Neural cell (in vitro differentiated cells): ENCODE data around the gene ITGAV. TPM values are rescaled to one million over a fixed set of nuclear protein-coding genes. Genes with fewer than 3 reads are reported as not detected.
A peak's percentile ranks its signal among the peaks of the same experiment; 100 is the strongest.

Source experiments
- H2AFZ ChIP-seq: fragments of 200-600, 300-800 bp; sonication (generic), shearing (Covaris generic); 2 replicates; pipeline ENCODE4 v1.6.0; 2014; ENCODE audit warnings: low read depth, mild to moderate bottlenecking, antibody characterized with exemption, low read length, moderate library complexity
- H3F3A ChIP-seq: fragments of 200-600 bp; shearing (Covaris generic); 2 replicates; pipeline ENCODE4 v1.6.1; 2016; ENCODE audit warnings: mild to moderate bottlenecking, moderate library complexity, mixed read lengths, antibody characterized with exemption, low read length; ENCODE audit not compliant: insufficient read depth, poor library complexity, severe bottlenecking
- H3K27ac ChIP-seq: fragments of 200-600, 300-800 bp; sonication (generic), shearing (Covaris generic); 2 replicates; pipeline ENCODE4 v1.5.1; 2014; ENCODE audit warnings: mild to moderate bottlenecking, low read length, moderate library complexity
- H3K27me3 ChIP-seq: fragments of 300-800, 200-600 bp; sonication (generic), shearing (Covaris generic); 2 replicates; pipeline ENCODE4 v1.6.0; 2014; ENCODE audit warnings: mild to moderate bottlenecking, low read depth, low read length, moderate library complexity; ENCODE audit not compliant: insufficient read depth
- H3K36me3 ChIP-seq: fragments of 300-800, 200-600 bp; sonication (generic), shearing (Covaris generic); 2 replicates; pipeline ENCODE4 v1.5.1; 2014; ENCODE audit warnings: mild to moderate bottlenecking, antibody characterized with exemption, low read length, moderate library complexity; ENCODE audit not compliant: insufficient read depth
- H3K4me2 ChIP-seq: fragments of 300-800, 200-600 bp; sonication (generic), shearing (Covaris generic); 2 replicates; pipeline ENCODE4 v1.6.0; 2014; ENCODE audit warnings: mild to moderate bottlenecking, low read length
- H3K4me3 ChIP-seq: fragments of 300-800, 200-600 bp; sonication (generic), shearing (Covaris generic); 2 replicates; pipeline ENCODE4 v1.5.1; 2014; ENCODE audit warnings: mild to moderate bottlenecking, low read length, moderate library complexity
- H3K79me2 ChIP-seq: fragments of 200-600 bp; shearing (Covaris generic); replicated peaks from 2 replicates; pipeline ENCODE4 v1.6.0; 2014; ENCODE audit warnings: mild to moderate bottlenecking, low read length, moderate library complexity; ENCODE audit not compliant: insufficient read depth
- H3K9ac ChIP-seq: fragments of 300-800, 200-600 bp; sonication (generic), shearing (Covaris generic); 2 replicates; pipeline ENCODE4 v1.6.1; 2016; ENCODE audit warnings: mild to moderate bottlenecking, low read length, mixed read lengths
- H3K9me2 ChIP-seq: fragments of 200-600 bp; shearing (Covaris generic); 2 replicates; pipeline ENCODE4 v1.6.1; 2016; ENCODE audit warnings: mild to moderate bottlenecking, low read length, mixed read lengths; ENCODE audit not compliant: insufficient read depth
- H3K9me3 ChIP-seq: fragments of 200-600, 300-800 bp; sonication (generic), shearing (Covaris generic); 2 replicates; pipeline ENCODE4 v1.6.1; 2016; ENCODE audit warnings: mild to moderate bottlenecking, mixed run types, low read length, moderate library complexity, mixed read lengths
- H4K20me1 ChIP-seq: fragments of 200-600 bp; shearing (Covaris generic); 2 replicates; pipeline ENCODE4 v1.6.1; 2016; ENCODE audit warnings: mild to moderate bottlenecking, mixed run types; ENCODE audit not compliant: insufficient read depth
- EP300 ChIP-seq: fragments of 450-650 bp; conservative IDR thresholded peaks from 2 replicates; pipeline ENCODE4 v1.6.1; 2014; ENCODE audit warnings: antibody characterized with exemption, mild to moderate bottlenecking, moderate library complexity; ENCODE audit not compliant: poor library complexity, severe bottlenecking
- EZH2 ChIP-seq: fragments of 200-600, 300-800 bp; shearing (Covaris generic), sonication (generic); IDR thresholded peaks from 2 replicates; pipeline ENCODE4 v1.6.1; 2014; ENCODE audit warnings: antibody characterized with exemption, low read length, borderline replicate concordance, mild to moderate bottlenecking; ENCODE audit not compliant: insufficient read depth, poor library complexity, severe bottlenecking
- MXI1 ChIP-seq: fragments of 450-650 bp; conservative IDR thresholded peaks from 2 replicates; pipeline ENCODE4 v1.6.1; 2014; ENCODE audit warnings: antibody characterized with exemption, mild to moderate bottlenecking; ENCODE audit not compliant: poor library complexity, severe bottlenecking
- POLR2AphosphoS5 ChIP-seq: IDR thresholded peaks from 2 replicates; pipeline ENCODE4 v1.6.1; 2012
- RAD21 ChIP-seq: fragments of 450-650 bp; conservative IDR thresholded peaks from 2 replicates; pipeline ENCODE4 v1.6.1; 2014; ENCODE audit warnings: antibody characterized with exemption, mild to moderate bottlenecking, moderate library complexity
- SMC3 ChIP-seq: fragments of 450-650 bp; conservative IDR thresholded peaks from 2 replicates; pipeline ENCODE4 v1.6.1; 2014; ENCODE audit warnings: antibody characterized with exemption, mild to moderate bottlenecking, moderate library complexity; ENCODE audit not compliant: poor library complexity
- TAF1 ChIP-seq: IDR thresholded peaks from 2 replicates; pipeline ENCODE4 v1.6.1; 2012; ENCODE audit warnings: low read depth
- polyA plus RNA-seq: library from polyadenylated mRNA; depleted of rRNA; stranded (reverse); fragments of >200 nt; gene quantifications from 2 replicates; pipeline ENCODE4 v1.2.3, GENCODE V29; 2014
- TF ChIP-seq, protein P1 (sequence below): fragments of 450-650 bp; IDR thresholded peaks from 2 replicates; pipeline ENCODE4 v1.5.1; 2014; ENCODE audit warnings: antibody characterized with exemption, mild to moderate bottlenecking, moderate library complexity; ENCODE audit not compliant: poor library complexity, severe bottlenecking
- TF ChIP-seq, protein P2 (sequence below): IDR thresholded peaks from 2 replicates; pipeline ENCODE4 v1.6.1; 2012; ENCODE audit warnings: borderline replicate concordance

The ITGAV gene
- polyA plus RNA-seq, 1 donor from 2014 or later = 6.6 TPM

DNA sequence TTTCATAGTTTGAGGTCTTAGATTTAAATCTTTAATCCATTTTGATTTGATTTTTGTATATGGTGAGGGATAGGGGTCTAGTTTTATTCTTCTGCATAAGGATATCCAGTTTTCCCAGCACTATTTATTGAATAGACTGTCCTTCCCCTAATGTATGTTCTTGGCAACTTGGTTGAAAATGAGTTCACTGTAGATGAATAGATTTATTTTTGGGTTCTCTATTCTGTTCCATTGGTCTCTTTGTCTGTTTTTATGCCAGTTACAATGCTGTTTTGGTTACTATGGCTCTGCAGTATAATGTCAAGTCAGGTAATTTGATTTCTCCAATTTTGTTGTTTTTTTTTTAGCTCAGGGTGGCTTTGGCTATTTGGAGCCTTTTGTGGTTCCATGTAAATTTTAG, 109.9 kb downstream of the ITGAV start:
- Histone ChIP-seq H3K27ac (no peak overlapping the region), H3K4me3 (no peak overlapping the region), H3K9me2 (no peaks in the 10 kb centered on the region), H3K9me3 (no peaks in the 10 kb centered on the region), H3K9ac (no peak overlapping the region), H3K27me3 (no peaks in the 10 kb centered on the region), H2AFZ (no peak overlapping the region), H3F3A (peaks cover 5% of the 10 kb centered on the region), H3K4me2 (no peak overlapping the region), H4K20me1 (no peaks in the 10 kb centered on the region), H3K36me3 (no peaks in the 10 kb centered on the region), H3K79me2 (peaks cover 75% of the 10 kb centered on the region)
- TF ChIP-seq MXI1 (no peak), EZH2 (no peak), RAD21 (no peak), EP300 (no peak), POLR2AphosphoS5 (no peak), TAF1 (no peak), SMC3 (no peak)
- TF ChIP-seq, protein P1, sequence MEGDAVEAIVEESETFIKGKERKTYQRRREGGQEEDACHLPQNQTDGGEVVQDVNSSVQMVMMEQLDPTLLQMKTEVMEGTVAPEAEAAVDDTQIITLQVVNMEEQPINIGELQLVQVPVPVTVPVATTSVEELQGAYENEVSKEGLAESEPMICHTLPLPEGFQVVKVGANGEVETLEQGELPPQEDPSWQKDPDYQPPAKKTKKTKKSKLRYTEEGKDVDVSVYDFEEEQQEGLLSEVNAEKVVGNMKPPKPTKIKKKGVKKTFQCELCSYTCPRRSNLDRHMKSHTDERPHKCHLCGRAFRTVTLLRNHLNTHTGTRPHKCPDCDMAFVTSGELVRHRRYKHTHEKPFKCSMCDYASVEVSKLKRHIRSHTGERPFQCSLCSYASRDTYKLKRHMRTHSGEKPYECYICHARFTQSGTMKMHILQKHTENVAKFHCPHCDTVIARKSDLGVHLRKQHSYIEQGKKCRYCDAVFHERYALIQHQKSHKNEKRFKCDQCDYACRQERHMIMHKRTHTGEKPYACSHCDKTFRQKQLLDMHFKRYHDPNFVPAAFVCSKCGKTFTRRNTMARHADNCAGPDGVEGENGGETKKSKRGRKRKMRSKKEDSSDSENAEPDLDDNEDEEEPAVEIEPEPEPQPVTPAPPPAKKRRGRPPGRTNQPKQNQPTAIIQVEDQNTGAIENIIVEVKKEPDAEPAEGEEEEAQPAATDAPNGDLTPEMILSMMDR = no peak
- TF ChIP-seq, protein P2, sequence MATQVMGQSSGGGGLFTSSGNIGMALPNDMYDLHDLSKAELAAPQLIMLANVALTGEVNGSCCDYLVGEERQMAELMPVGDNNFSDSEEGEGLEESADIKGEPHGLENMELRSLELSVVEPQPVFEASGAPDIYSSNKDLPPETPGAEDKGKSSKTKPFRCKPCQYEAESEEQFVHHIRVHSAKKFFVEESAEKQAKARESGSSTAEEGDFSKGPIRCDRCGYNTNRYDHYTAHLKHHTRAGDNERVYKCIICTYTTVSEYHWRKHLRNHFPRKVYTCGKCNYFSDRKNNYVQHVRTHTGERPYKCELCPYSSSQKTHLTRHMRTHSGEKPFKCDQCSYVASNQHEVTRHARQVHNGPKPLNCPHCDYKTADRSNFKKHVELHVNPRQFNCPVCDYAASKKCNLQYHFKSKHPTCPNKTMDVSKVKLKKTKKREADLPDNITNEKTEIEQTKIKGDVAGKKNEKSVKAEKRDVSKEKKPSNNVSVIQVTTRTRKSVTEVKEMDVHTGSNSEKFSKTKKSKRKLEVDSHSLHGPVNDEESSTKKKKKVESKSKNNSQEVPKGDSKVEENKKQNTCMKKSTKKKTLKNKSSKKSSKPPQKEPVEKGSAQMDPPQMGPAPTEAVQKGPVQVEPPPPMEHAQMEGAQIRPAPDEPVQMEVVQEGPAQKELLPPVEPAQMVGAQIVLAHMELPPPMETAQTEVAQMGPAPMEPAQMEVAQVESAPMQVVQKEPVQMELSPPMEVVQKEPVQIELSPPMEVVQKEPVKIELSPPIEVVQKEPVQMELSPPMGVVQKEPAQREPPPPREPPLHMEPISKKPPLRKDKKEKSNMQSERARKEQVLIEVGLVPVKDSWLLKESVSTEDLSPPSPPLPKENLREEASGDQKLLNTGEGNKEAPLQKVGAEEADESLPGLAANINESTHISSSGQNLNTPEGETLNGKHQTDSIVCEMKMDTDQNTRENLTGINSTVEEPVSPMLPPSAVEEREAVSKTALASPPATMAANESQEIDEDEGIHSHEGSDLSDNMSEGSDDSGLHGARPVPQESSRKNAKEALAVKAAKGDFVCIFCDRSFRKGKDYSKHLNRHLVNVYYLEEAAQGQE = no peak

DNA sequence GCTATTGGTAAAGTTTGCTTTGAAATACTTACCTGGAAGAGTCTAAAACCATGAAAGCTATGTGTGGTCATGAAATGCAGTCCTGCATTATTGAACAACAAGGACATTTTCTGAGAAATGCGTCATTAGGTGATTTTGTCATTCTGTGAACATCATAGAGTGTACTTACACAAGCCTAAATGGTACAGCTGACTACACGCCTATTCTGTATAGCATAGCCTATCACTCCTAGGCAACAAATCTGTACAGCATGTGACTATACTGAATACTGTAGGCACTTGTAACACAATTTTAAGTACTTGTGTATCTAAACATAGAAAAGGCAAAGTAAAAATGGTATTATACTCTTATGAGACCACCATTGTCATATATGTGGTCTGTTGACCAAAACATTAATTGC, 112.2 kb downstream of the ITGAV start:
- peaks cover 58% of the 10 kb centered on the region for H3K79me2 ChIP-seq
- H3K4me3 ChIP-seq = peak overlapping the region; percentile 31
- H3K27me3 ChIP-seq = no peaks in the 10 kb centered on the region
- no peak overlapping the region for H2AFZ ChIP-seq
- H3K27ac ChIP-seq = peak overlapping the region; percentile 43
- no peaks in the 10 kb centered on the region for H3K9me3 ChIP-seq
- peak overlapping the region; percentile 6 for H3K4me2 ChIP-seq
- H3K9ac ChIP-seq = no peak overlapping the region
- H3K9me2 ChIP-seq = no peaks in the 10 kb centered on the region
- H3F3A ChIP-seq = peaks cover 5% of the 10 kb centered on the region
- H3K36me3 ChIP-seq = no peaks in the 10 kb centered on the region
- TF ChIP-seq EP300 = no peak
- TF ChIP-seq, protein P2 = no peak
- no peak for TF ChIP-seq EZH2
- no peaks in the 10 kb centered on the region for H4K20me1 ChIP-seq
